Muscle of back (tissue), 11 donors: ENCODE results near the gene TRPM1. TPM values are rescaled to one million over a fixed set of nuclear protein-coding genes. Genes with fewer than 3 reads are reported as not detected.

Experiments
- DNase-seq, 3 donors: peaks; one replicate each; pipeline versions ENCODE4 v3.0.0 to v3.0.0-alpha.2; 2013
- polyA plus RNA-seq, 10 donors: library from polyadenylated mRNA; unstranded; fragments of 120-200 nt; gene quantifications; one replicate each; pipeline ENCODE4 v1.2.1, GENCODE V29; 2013; ENCODE audit not compliant: insufficient read length in 10 of 10

The TRPM1 gene
- polyA plus RNA-seq, 10 donors, result 0.69 to 2.4 TPM; not detected in 8

DNA sequence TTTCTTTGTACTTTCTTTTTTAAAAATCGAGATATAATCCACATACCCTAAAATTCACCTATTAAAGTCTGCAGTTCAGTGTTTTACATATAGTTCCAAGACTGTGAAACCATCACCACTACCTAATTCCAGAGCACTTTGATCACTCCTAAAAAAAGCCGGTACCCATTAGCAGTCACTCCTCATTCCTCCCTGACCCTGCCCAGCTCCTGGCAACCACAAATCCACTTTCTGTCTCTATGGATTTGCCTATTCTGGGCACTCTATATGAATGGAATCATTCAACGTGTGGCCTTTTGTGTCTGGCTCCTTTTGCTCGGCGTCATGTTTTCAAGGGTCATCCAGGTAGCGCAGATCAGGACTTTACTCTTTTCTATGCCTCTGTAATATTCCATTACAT, 17.3 kb downstream of the TRPM1 start:
- no peak for DNase-seq

GRCh38 chr15:31083370-31083780, 18.1 kb downstream of the TRPM1 start:
- no peak for DNase-seq

DNA sequence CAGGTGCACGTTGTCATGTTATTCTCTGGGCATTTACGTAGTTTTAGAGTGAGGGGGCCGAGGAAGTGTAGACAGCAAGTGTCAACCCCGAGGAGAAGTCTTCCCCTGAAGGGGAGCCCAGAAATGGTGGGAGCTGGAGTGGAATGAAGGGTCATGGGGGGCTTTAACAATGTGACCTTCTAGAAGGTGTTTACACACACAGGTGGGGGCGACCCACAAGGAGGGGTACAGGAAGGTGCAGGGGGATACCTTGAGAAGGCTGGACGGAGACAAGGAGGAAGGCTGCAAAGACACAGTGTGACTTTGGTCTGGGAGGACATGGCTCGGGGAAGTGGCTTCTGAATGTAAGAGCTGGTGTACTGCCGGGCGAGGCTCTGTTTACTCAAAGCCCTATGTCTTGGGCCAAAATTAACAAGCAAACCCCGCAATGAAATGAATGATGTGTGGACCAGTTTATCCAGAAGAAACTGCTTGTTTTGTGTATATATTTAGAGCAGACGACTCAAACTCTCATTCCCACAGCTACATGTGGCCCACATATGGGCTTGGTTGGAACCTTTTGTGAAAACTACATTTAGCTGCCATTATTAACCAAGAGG, 18.7 kb downstream of the TRPM1 start:
- DNase-seq, result no peak

DNA sequence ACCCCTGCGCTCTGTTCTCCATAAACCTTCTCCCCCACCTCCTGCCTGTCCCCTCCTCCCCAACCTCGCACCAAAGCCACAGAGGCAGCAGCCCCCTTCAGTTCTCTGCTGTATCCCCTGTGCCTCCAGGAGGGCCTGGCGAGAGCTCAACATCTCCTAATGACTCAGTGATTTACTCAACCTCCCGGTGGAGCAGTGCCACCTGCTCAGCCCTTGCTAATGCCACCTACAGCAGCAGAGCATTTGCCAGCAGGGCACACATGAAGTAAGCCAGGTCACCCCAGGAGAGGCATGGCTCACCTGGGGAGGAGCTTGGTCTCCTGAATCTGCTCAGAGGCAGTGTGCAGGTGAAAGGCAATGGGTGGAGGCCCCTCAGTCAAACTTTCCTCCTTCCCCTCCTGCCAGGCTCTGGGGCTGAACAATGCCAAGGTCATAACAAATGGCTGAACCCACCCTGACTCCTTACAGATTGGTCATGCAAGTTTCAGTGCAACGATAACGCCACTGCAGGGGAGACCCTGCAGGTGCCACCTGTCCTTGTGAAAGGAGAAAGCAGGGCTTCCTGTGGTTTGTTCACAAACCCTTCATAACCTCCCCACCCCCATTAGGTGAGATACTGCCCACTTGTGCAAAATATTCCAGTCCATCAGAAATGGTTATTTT, 19.8 kb downstream of the TRPM1 start:
- no peak for DNase-seq

DNA sequence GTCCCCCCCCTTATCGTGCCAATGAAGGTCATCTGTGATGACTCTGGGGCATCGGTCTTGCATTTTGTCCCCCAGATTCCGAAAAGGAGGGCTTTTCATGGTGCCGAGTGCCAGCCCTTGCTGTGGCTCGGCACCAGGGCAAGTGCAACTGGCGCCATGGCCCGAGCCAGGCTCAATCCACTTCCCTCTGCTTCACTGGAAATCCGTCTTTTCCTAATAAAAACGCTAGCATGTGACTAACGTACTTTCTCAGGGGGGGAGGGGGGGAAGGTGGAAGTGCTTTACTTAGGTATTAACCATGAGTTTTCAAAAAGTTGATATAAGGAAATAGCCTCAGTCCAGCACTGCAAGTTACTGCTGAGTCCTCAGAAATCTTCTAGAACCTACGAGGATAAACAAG, 20.5 kb downstream of the TRPM1 start:
- DNase-seq, result no peak

DNA sequence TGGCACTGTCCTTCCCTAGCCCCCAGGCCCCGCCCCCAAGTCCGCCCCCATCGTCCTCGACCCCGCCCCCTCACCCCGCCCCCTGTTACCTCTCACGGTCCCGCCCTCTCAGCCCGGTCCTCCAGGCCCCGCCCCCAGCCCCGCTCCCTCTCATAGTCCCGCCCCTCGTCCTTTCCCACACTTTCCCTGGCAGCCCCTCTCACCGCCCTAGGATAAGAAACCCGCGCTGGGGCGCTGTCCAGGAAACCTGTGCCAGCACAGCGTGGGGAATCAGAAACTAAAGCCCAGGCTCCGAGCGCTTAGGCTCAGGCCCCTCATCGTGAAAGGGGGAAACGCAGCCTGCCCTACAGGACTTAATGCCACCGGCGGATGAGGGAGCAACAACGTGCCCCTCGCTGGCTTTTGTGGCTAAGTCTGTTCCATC, 20.9 kb downstream of the TRPM1 start:
- DNase-seq, result no peak

DNA sequence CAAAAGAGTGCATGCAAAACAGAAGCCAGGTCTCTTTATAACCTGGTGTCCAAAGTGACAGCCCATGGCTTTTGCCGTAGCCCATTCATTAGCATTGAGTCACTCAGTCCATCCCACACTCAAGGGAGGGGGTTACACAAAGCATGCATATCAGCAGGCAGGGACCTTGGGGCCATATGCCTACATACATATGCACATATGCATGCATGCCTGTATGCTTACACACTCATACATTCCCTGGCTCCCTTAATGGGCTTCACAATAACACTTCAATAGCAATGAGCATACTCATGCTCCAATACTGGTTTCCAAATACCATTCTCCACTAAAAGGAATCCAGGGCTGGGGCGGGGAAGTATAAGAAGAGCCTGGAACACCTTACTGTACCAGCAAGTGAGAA, 22.0 kb downstream of the TRPM1 start:
- DNase-seq, result peak in 1 of 3 donors; percentile 75

- DNase-seq, result no peak
Observed at GRCh38 chr15:31078471-31078870, 23.1 kb downstream of the TRPM1 start.

DNA sequence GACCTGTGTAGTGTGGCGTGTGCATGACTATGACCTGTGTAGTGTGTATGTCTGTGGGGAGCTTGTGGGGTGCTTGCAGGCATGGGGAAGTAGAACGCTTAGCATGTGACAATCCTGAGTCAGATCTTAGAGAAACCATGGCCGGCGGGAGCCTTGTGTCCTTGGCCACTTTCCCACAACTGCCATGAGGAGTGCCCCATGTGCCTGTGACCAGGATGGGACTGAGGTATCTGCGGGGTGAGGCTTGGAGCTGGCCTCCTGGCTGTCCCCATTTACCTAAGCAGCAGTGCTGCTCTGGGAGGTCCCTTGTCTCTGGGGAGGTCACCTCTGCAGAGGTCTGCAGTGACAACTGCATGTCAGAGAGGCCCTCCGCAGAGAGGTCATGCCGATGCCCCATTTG, 23.6 kb downstream of the TRPM1 start:
- DNase-seq, result no peak

DNA sequence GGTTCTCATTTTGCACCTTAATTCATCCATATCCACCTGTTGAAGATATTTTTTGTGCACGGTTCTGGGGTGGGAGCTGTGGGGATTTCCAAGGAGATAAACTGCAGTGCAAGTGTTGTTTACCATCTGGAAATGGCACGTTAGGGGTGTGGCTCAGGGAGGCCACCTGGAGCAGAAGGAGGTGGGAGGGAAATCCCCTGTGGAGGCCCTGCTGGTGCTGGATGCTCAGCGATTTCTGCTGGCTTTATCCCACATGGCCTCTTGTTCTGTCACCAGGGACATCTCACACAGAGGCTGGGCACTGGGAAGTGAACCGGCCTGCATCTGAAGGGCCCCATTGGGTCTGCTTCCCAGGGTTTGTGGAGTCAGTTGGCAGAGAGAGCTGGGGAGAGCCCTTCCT, 24.3 kb downstream of the TRPM1 start:
- DNase-seq, result no peak

DNA sequence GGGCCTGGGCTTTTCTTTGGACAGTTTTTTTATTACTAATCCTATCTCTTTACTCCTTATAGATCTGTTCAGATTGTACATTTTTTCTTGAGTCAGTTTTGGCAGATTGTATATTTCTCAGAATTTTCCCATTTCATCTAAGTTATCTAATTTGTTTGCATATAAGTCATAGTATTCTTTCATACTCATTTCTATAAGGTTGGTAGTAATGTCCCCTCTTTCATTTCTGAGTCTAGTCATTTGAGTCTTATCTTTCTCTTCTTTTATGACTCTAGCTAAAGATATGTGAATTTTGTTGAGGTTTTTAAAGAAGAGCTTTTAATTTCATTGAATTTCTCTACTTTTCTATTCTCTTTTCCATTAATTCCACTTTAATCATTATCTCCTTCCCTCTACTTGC, 27.2 kb downstream of the TRPM1 start:
- DNase-seq, result no peak

GRCh38 chr15:31070867-31071266, 30.7 kb downstream of the TRPM1 start:
- DNase-seq, result peak in 1 of 3 donors; percentile 38

DNA sequence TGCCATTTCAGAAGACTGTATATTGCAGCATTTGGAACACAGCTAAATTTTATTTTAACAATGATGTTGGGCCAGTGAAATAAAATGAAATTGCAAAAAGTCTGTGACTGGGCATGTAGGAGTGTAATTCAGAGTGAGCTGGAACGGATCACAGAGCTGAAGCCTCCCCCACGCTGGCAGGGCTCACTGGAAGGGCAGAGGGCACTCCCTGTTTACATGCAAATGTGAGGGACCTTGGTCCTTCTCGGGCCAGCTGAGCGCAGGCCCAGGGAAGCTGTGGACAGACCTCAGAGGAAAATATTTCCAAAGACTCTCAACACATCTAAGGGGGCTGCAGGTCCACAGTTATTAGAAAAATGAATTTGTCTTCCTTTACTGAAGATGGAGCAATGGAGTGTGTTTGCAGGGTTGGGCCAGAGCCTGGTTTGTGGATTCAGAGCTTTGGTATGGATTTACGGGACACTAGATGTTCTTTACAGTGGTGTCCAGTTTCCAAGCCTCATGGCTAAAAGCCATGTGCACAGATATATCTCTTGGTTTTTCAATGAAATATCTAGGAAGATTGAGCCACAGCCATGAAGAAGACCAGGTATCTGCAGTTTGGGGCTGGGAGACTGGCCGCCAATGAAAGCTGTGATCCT, 32.0 kb downstream of the TRPM1 start:
- DNase-seq, result no peak

DNA sequence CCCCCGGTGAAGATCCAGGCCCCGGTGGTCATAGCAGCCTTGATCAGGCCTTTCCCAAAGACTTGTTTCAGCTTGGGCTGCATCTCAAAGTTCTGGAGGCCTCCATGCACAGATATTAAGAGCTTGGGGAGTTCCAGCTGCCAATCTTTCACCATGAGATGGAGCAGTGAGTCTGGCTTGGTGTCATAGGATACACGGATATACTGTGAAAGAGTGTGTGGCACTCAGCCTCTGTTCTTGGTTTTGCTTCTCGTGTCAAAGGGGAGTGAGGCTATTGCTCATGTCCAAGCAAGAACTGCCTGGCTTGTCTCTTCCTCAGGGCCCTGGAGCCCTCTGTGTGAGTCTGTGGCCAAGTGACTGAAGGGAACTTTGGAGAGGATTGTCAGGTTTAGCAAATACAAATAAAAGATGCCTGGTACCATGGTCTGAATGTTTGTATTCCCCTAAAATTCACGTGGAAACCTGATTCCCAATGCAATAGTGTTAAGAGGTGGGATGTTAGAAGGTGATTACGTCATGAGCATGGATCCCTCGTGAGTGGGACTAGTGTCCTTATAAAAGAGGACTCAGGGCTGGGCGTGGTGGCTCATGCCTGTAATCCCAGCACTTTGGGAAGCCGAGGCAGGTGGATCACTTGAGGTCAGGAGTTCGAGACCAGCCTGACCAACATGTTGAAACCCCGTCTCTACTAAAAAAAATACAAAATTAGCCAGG, 33.5 kb downstream of the TRPM1 start:
- no peak for DNase-seq

DNA sequence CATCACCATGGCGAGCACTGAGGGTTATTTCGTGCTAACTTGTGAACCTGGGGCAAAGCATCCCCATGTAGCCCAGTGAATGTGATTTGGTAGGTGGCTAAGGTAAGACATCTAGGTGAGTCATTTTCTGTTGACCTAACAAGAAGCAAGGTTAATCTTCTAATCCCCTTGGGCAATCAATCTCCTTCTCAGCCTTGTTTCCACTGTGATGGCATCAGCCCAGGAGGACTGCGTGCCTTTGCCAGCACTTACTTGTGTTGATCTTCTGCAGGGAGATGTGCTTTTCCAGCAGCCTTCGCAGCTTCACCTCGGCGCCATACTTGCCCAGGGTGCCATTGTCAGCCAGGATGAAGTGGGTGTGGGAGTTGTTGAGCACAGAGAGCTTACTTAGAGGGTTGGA, 35.7 kb downstream of the TRPM1 start:
- DNase-seq, result no peak

DNA sequence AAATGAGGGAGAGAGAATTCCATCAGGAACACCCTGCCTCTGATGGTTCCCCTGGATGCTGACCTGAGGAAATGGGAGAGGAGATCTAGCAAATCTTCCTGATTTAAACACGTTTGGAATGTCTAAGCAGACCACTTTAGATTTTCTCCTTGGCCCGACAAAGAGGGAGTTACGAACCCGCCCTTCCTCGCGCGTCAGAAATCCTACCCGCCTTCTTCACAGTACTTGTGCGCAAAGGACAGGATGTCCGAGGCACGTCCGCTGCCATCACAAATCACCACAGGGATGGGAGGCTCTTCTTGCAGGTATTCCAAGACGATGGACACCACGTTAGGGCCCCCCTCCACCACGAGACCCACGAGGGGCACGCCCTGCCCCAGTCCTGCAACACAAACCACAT, 38.6 kb downstream of the TRPM1 start:
- DNase-seq, result peak in 2 of 3 donors; percentile 10 to 42

DNA sequence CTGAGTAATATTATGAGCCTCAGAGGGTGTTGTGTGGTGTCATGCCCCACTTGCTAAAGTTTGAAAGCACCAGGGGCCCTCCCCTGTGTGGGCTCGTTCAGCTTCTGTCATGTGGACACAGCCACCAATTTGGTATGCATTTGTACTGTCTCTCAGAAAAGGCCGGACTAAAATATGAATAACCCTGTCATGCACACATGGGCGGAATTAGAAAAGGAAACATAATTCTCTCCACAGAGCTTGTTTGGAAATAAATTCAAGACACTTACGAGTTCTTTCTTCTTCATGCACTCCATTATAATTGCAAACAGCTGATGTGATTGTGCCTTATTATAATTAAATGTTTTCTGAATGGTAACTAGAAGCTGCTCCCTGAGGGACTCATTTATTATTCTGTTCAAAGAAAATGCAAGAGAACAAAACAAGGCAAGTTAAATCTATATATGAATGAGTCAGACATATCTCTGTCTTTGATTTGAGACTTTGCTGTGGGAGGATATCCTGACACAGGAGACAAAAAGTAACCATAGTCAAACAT, 39.1 kb downstream of the TRPM1 start:
- peak in 2 of 3 donors; percentile 27 to 47 for DNase-seq

- no peak for DNase-seq
Observed at GRCh38 chr15:31060429-31061140, 40.9 kb downstream of the TRPM1 start.

GRCh38 chr15:31058236-31058962, 43.1 kb downstream of the TRPM1 start:
- no peak for DNase-seq

DNA sequence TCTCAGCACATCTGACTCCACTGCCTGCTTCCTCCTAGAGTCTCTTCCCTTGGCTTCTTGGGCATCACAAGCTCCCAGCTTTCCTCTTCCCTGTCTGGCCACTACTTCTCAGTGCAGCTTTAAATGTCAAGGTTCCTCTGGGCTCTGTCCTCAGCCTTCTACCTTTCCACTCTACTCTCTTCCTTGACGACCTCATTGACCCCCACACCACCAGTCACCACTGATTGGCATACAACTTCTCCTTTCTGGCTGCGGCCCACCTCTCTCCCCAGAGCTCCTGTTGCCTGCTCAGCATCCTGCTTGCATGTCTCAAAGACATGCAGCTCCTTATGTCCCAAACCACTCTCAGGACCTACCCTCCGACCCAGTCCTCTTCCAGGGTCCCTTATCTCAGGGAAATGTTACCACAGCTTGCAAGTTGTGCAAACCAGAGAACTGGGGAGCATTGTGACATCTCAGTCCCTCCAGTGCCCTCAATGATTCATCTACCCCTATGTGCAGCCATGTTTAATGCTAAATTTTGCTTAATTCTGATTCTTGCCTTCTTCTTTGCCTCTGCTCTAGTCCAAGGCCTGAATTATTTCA, 49.9 kb downstream of the TRPM1 start:
- no peak for DNase-seq

- DNase-seq, result no peak
Observed at GRCh38 chr15:31050953-31051352, 50.6 kb downstream of the TRPM1 start.
